Measurements from ENCODE around the gene SKIL.

SKIL gene

DNA sequence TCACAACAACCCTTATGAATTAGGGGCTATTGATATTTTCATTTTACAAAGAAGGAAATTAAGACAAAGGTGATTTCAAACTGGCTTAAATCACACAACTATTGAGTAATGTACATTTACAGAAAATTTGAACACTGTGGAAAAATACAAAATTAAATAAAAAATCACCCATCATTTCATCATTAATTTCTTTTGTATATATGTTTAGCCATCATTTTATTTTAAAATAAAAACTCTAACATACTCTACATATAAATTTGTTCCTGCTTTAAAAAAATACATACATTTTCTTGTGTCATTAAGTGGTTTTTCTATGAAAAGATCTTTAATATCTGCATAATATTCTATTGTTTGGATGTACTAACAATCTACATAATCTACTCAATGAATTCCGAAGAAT is 81.3 kb downstream of the SKIL start:
- DNase-seq = no peak

DNA sequence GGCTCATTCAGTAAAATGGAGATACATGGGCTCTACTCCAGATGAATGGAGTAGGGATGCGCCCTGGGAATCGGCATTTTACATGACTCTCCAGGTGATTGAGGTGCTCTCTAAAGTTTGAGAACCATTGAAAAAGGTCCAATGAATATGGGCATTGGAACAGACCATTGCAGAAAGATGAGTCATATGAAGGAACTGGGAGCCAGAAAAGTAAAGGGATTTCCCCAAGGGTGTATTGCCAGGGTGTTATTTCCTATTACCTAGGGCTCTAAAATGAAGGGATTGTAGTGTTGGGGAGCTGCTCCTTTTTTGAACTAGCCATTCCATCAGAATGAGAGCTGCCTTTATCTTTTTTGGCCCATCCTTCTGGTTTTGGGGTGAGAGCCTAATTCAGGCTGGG is 82.8 kb downstream of the SKIL start:
- no peak for DNase-seq

GRCh38 chr3:170441412-170441811 is 83.9 kb downstream of the SKIL start:
- no peak for DNase-seq

DNA sequence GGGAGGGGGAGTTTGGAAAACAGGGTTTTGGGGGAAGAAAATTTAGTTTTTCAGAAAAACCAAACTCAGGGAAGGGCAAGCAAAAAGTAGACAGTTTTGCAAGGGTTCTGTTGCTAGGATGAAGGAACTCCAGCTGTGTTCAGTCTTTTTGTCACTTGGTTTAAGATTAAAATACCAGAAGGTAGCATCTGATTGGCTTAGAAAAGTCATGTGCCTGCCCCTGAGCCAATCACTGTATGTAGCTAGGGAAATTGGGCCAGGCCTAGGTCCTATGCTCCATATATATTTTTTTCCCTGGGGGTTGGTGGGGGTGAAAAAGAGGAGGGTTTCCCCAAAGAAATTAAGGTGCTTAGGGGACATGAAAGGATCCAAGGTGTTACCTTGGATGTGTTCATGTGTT is 85.4 kb downstream of the SKIL start:
- no peak for DNase-seq

DNA sequence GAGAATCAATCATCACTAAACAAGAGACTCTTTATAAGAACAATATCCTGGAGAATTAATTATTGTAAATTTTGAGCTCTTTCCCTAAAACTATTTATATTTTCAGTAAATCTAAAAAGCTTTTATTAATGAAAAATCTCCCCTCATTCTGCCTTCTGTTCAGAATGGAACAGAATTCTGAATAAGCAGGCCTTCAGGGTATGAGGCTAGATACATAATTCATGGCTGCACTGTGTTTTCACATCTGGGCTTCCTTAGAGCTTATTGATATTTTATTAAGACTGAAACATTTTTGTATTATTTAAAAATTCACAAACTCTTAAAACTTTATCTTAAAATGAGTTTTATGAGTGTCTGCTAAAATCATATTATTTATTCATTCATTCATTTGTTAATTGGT is 85.9 kb downstream of the SKIL start:
- DNase-seq = no peak

Data from DMS 273 treated with DMSO at 0.1 percent for 48 hours (cell line).